NT2/D1 (cell line): ENCODE results near the gene MDK.
A peak's percentile ranks its signal among the peaks of the same experiment; 100 is the strongest.

Experiments
- DNase-seq: peaks from one replicate; pipeline ENCODE4 v3.0.0-alpha.2; 2011; ENCODE audit warnings: low read depth, low spot score
- H3K27me3 ChIP-seq: 2 replicates; pipeline ENCODE4 v1.6.0; 2011; ENCODE audit warnings: mild to moderate bottlenecking; ENCODE audit not compliant: insufficient read length, insufficient read depth
- H3K36me3 ChIP-seq: 2 replicates; pipeline ENCODE4 v1.6.1; 2011; ENCODE audit warnings: mild to moderate bottlenecking, low read length, mixed read lengths; ENCODE audit not compliant: insufficient read depth, insufficient read length
- H3K4me1 ChIP-seq: 2 replicates; pipeline ENCODE4 v1.5.1; 2011; ENCODE audit not compliant: insufficient read depth, insufficient read length
- H3K4me3 ChIP-seq: 2 replicates; pipeline ENCODE4 v1.5.1; 2011; ENCODE audit warnings: low read depth; ENCODE audit not compliant: insufficient read length
- H3K9ac ChIP-seq: 2 replicates; pipeline ENCODE4 v1.6.0; 2011; ENCODE audit warnings: low read depth; ENCODE audit not compliant: insufficient read length
- H3K9me3 ChIP-seq: 2 replicates; pipeline ENCODE4 v1.5.1; 2011; ENCODE audit warnings: mild to moderate bottlenecking, low read length; ENCODE audit not compliant: insufficient read depth
- SUZ12 ChIP-seq: IDR thresholded peaks from 2 replicates; pipeline ENCODE4 v1.6.1; 2011; ENCODE audit not compliant: insufficient read length, insufficient read depth; ENCODE audit errors: extremely low read depth
- YY1 ChIP-seq: IDR thresholded peaks from 2 replicates; pipeline ENCODE4 v1.6.1; 2011; ENCODE audit not compliant: insufficient read length, insufficient read depth
- ZNF274 ChIP-seq: IDR thresholded peaks from 2 replicates; pipeline ENCODE4 v1.6.1; 2011; ENCODE audit warnings: mild to moderate bottlenecking, low read depth, low read length

The MDK gene

GRCh38 chr11:46335890-46336562, 45.4 kb upstream of the MDK start:
- no peaks in the 10 kb centered on the region for H3K36me3 ChIP-seq
- DNase-seq, result no peak
- peaks cover 41% of the 10 kb centered on the region for H3K27me3 ChIP-seq

DNA sequence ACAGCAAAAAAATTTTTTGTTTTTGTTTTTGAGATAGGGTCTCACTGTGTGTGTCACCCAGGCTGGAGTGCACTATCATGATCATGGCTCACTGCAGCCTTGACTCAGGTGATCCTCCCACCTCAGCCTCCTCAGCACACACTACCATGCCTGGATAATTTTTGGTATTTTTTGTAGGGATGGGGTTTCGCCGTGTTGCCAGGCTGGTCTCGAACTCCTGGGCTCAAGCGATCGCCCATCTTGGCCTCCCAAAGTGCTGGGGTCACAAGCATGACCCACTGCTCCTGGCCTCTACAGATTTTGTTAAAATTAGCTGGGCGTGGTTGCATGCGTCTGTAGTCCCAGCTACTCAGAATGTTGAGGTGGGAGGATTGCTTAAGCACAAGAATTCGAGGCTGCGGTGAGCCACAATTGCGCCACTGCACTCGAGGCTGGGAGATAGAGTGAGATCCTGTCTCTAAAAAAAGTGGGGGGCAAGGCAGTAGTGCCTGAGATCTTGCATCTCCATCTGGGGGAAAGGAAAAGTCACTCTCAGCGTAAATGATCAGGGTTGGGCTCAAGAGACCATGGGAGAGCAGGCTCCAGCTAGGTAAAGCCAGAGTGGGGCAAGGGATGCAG, 44.8 kb upstream of the MDK start:
- Histone ChIP-seq H3K4me1 (peaks cover 63% of the 10 kb centered on the region), H3K36me3 (no peaks in the 10 kb centered on the region), H3K9me3 (no peaks in the 10 kb centered on the region), H3K4me3 (no peak overlapping the region), H3K9ac (peak overlapping the region; percentile 37), H3K27me3 (peaks cover 35% of the 10 kb centered on the region)
- no peak for DNase-seq
- TF ChIP-seq YY1, result no peak
- TF ChIP-seq SUZ12, result no peak
- TF ChIP-seq ZNF274, result no peak

More at GRCh38 chr11:46335890-46336562, 45.4 kb upstream of the MDK start:
- H3K9me3 ChIP-seq, result no peaks in the 10 kb centered on the region
- peaks cover 65% of the 10 kb centered on the region for H3K4me1 ChIP-seq
- TF ChIP-seq SUZ12 (no peak), ZNF274 (no peak), YY1 (no peak)
- no peak overlapping the region for H3K4me3 ChIP-seq
- peak overlapping the region; percentile 37 for H3K9ac ChIP-seq

- no peaks in the 10 kb centered on the region for H3K36me3 ChIP-seq
- H3K4me1 ChIP-seq, result peaks cover 64% of the 10 kb centered on the region
- peak overlapping the region; percentile 22 for H3K9ac ChIP-seq
- TF ChIP-seq SUZ12 (no peak), ZNF274 (no peak), YY1 (no peak)
- no peak for DNase-seq
- H3K27me3 ChIP-seq, result peaks cover 23% of the 10 kb centered on the region
- H3K9me3 ChIP-seq, result no peaks in the 10 kb centered on the region
- no peak overlapping the region for H3K4me3 ChIP-seq
Measured at GRCh38 chr11:46337626-46338345, 43.7 kb upstream of the MDK start.

GRCh38 chr11:46338636-46338987, 42.9 kb upstream of the MDK start:
- peak; percentile 63 for DNase-seq
- Histone ChIP-seq H3K9me3 (no peaks in the 10 kb centered on the region), H3K36me3 (no peaks in the 10 kb centered on the region), H3K4me3 (peak overlapping the region; percentile 0), H3K4me1 (peaks cover 68% of the 10 kb centered on the region), H3K9ac (peak overlapping the region; percentile 73), H3K27me3 (peaks cover 15% of the 10 kb centered on the region)
- TF ChIP-seq SUZ12 (no peak), YY1 (no peak), ZNF274 (no peak)

- Histone ChIP-seq H3K9ac (peak overlapping the region; percentile 68), H3K36me3 (no peaks in the 10 kb centered on the region), H3K27me3 (peaks cover 10% of the 10 kb centered on the region), H3K9me3 (no peaks in the 10 kb centered on the region), H3K4me3 (peak overlapping the region; percentile 23), H3K4me1 (peaks cover 64% of the 10 kb centered on the region)
- DNase-seq, result peak; percentile 97
- TF ChIP-seq ZNF274 (no peak), SUZ12 (no peak), YY1 (no peak)
Measured at GRCh38 chr11:46338988-46339666, 42.3 kb upstream of the MDK start.

- DNase-seq, result no peak
- H3K9ac ChIP-seq, result peak overlapping the region; percentile 68
- peaks cover 3% of the 10 kb centered on the region for H3K27me3 ChIP-seq
- no peaks in the 10 kb centered on the region for H3K36me3 ChIP-seq
- H3K4me1 ChIP-seq, result peaks cover 60% of the 10 kb centered on the region
- TF ChIP-seq ZNF274 (no peak), SUZ12 (no peak), YY1 (no peak)
- peak overlapping the region; percentile 23 for H3K4me3 ChIP-seq
- no peaks in the 10 kb centered on the region for H3K9me3 ChIP-seq
Measured at GRCh38 chr11:46339816-46340215, 41.7 kb upstream of the MDK start.
